Measurements from ENCODE around the gene ATP5F1B.

- TF ChIP-seq CTCF (IDR thresholded peaks at IDR 0.05) (no peak), RAD21 (conservative IDR thresholded peaks at IDR 0.05 in 1 of 2, IDR thresholded peaks at IDR 0.05 in 1 of 2) (no peak), SMC3 (IDR thresholded peaks at IDR 0.05) (no peak), POLR2A (IDR thresholded peaks at IDR 0.05; ENCODE audit: low read length) (no peak), HOXB5 (CRISPR knock-in tag; IDR thresholded peaks at IDR 0.05) (no peak), EP300 (IDR thresholded peaks at IDR 0.05) (no peak), REST (IDR thresholded peaks at IDR 0.05) (no peak), MAZ (IDR thresholded peaks at IDR 0.05; ENCODE audit: borderline replicate concordance, low read depth, low read length) (no peak), CEBPB (IDR thresholded peaks at IDR 0.05) (no peak)
- TF ChIP-seq, protein P1, sequence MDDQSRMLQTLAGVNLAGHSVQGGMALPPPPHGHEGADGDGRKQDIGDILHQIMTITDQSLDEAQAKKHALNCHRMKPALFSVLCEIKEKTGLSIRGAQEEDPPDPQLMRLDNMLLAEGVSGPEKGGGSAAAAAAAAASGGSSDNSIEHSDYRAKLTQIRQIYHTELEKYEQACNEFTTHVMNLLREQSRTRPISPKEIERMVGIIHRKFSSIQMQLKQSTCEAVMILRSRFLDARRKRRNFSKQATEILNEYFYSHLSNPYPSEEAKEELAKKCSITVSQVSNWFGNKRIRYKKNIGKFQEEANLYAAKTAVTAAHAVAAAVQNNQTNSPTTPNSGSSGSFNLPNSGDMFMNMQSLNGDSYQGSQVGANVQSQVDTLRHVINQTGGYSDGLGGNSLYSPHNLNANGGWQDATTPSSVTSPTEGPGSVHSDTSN (IDR thresholded peaks at IDR 0.05), result no peak
Measured at GRCh38 chr12:56694161-56694560, 48.4 kb upstream of the ATP5F1B start.
